Mucosa of rectum (tissue), 2 donors: Measurements from ENCODE around the gene EDNRA.

Experiments
- H3K27ac ChIP-seq, 2 donors: one replicate each; pipeline ENCODE4 v1.7.0; 2013; ENCODE audit warnings: inconsistent platforms in 2 of 2, low read depth in 2 of 2, low read length in 2 of 2
- H3K27me3 ChIP-seq, 2 donors: one replicate each; pipeline ENCODE4 v1.7.0; 2013; ENCODE audit warnings: low read length in 2 of 2; ENCODE audit not compliant: control insufficient read depth in 2 of 2, insufficient read depth in 2 of 2
- H3K36me3 ChIP-seq, 2 donors: one replicate each; pipeline ENCODE4 v1.7.0; 2013; ENCODE audit warnings: low read length in 2 of 2; ENCODE audit not compliant: control insufficient read depth in 2 of 2, insufficient read depth in 2 of 2
- H3K4me1 ChIP-seq, 2 donors: one replicate each; pipeline ENCODE4 v1.7.0; 2013; ENCODE audit warnings: low read length in 2 of 2, mild to moderate bottlenecking in 1 of 2; ENCODE audit not compliant: control insufficient read depth in 2 of 2, insufficient read depth in 2 of 2
- H3K4me3 ChIP-seq, 2 donors: one replicate each; pipeline ENCODE4 v1.7.0; 2013; ENCODE audit warnings: low read length in 2 of 2
- H3K9ac ChIP-seq, 2 donors: one replicate each; pipeline ENCODE4 v1.7.0; 2013; ENCODE audit warnings: low read length in 2 of 2, low read depth in 1 of 2, mild to moderate bottlenecking in 1 of 2
- H3K9me3 ChIP-seq, 2 donors: one replicate each; pipeline ENCODE4 v1.7.0; 2013; ENCODE audit warnings: low read length in 2 of 2; ENCODE audit not compliant: control insufficient read depth in 2 of 2
- donor health status: healthy.
- donor health status: Normal muscosa, but diverticular disease.

Gene EDNRA

GRCh38 chr4:147516133-147516532 lies 35.2 kb downstream of the EDNRA start:
- no peaks in the 10 kb centered on the region for H3K27me3 ChIP-seq
- no peaks in the 10 kb centered on the region for H3K36me3 ChIP-seq
- H3K4me1 ChIP-seq: no peaks in the 10 kb centered on the region
- H3K9ac ChIP-seq: no peak overlapping the region
- no peak overlapping the region for H3K4me3 ChIP-seq
- H3K27ac ChIP-seq: no peak overlapping the region
- H3K9me3 ChIP-seq: no peaks in the 10 kb centered on the region

GRCh38 chr4:147518086-147518485 lies 37.2 kb downstream of the EDNRA start:
- Histone ChIP-seq H3K4me1 (no peaks in the 10 kb centered on the region), H3K27me3 (no peaks in the 10 kb centered on the region), H3K9ac (no peak overlapping the region), H3K36me3 (no peaks in the 10 kb centered on the region), H3K4me3 (no peak overlapping the region), H3K9me3 (no peaks in the 10 kb centered on the region), H3K27ac (no peak overlapping the region)

GRCh38 chr4:147518846-147519767 lies 38.2 kb downstream of the EDNRA start:
- no peaks in the 10 kb centered on the region for H3K4me1 ChIP-seq
- no peak overlapping the region for H3K9ac ChIP-seq
- no peaks in the 10 kb centered on the region for H3K9me3 ChIP-seq
- no peaks in the 10 kb centered on the region for H3K36me3 ChIP-seq
- H3K4me3 ChIP-seq: no peak overlapping the region
- H3K27me3 ChIP-seq: no peaks in the 10 kb centered on the region
- no peak overlapping the region for H3K27ac ChIP-seq

GRCh38 chr4:147524601-147525000 lies 43.7 kb downstream of the EDNRA start:
- Histone ChIP-seq H3K27ac (no peak overlapping the region), H3K9me3 (no peaks in the 10 kb centered on the region), H3K9ac (no peak overlapping the region), H3K27me3 (no peaks in the 10 kb centered on the region), H3K36me3 (no peaks in the 10 kb centered on the region), H3K4me1 (no peaks in the 10 kb centered on the region), H3K4me3 (no peak overlapping the region)

GRCh38 chr4:147525494-147526271 lies 44.8 kb downstream of the EDNRA start:
- H3K27ac ChIP-seq: no peak overlapping the region
- no peak overlapping the region for H3K9ac ChIP-seq
- no peak overlapping the region for H3K4me3 ChIP-seq
- H3K27me3 ChIP-seq: no peaks in the 10 kb centered on the region
- H3K4me1 ChIP-seq: no peaks in the 10 kb centered on the region
- no peaks in the 10 kb centered on the region for H3K36me3 ChIP-seq
- no peaks in the 10 kb centered on the region for H3K9me3 ChIP-seq

GRCh38 chr4:147526272-147526654 lies 45.4 kb downstream of the EDNRA start:
- Histone ChIP-seq H3K36me3 (no peaks in the 10 kb centered on the region), H3K27me3 (no peaks in the 10 kb centered on the region), H3K9me3 (no peaks in the 10 kb centered on the region), H3K4me3 (no peak overlapping the region), H3K9ac (no peak overlapping the region), H3K4me1 (no peaks in the 10 kb centered on the region), H3K27ac (no peak overlapping the region)

GRCh38 chr4:147528054-147528453 lies 47.2 kb downstream of the EDNRA start:
- Histone ChIP-seq H3K4me3 (no peak overlapping the region), H3K9me3 (no peaks in the 10 kb centered on the region), H3K36me3 (no peaks in the 10 kb centered on the region), H3K4me1 (no peaks in the 10 kb centered on the region), H3K27me3 (no peaks in the 10 kb centered on the region), H3K27ac (no peak overlapping the region), H3K9ac (no peak overlapping the region)

- Histone ChIP-seq H3K36me3 (no peaks in the 10 kb centered on the region), H3K4me3 (no peak overlapping the region), H3K4me1 (no peaks in the 10 kb centered on the region)
Observed at GRCh38 chr4:147530134-147530533, 49.2 kb downstream of the EDNRA start.

GRCh38 chr4:147530723-147531122 lies 49.8 kb downstream of the EDNRA start:
- no peak overlapping the region for H3K4me3 ChIP-seq
- H3K27ac ChIP-seq: no peak overlapping the region
- no peak overlapping the region for H3K9ac ChIP-seq
- no peaks in the 10 kb centered on the region for H3K9me3 ChIP-seq
- H3K4me1 ChIP-seq: no peaks in the 10 kb centered on the region
- no peaks in the 10 kb centered on the region for H3K27me3 ChIP-seq
- no peaks in the 10 kb centered on the region for H3K36me3 ChIP-seq

More at GRCh38 chr4:147530134-147530533, 49.2 kb downstream of the EDNRA start:
- Histone ChIP-seq H3K9ac (no peak overlapping the region), H3K27me3 (no peaks in the 10 kb centered on the region), H3K27ac (no peak overlapping the region), H3K9me3 (no peaks in the 10 kb centered on the region)

GRCh38 chr4:147532896-147533295 lies 52.0 kb downstream of the EDNRA start:
- Histone ChIP-seq H3K4me3 (no peak overlapping the region), H3K36me3 (no peaks in the 10 kb centered on the region), H3K9ac (no peak overlapping the region), H3K27ac (no peak overlapping the region), H3K4me1 (no peaks in the 10 kb centered on the region), H3K27me3 (no peaks in the 10 kb centered on the region), H3K9me3 (no peaks in the 10 kb centered on the region)
